ENCODE data around the gene GBF1. TPM values are rescaled to one million over a fixed set of nuclear protein-coding genes. Genes with fewer than 3 reads are reported as not detected.

Gene GBF1
- total and polyA plus RNA-seq, 2 of the 13 experiments (the other 11 are each of a cell fraction or from before 2014, with no cell fraction given) = 17.1 to 21.9 TPM

DNA sequence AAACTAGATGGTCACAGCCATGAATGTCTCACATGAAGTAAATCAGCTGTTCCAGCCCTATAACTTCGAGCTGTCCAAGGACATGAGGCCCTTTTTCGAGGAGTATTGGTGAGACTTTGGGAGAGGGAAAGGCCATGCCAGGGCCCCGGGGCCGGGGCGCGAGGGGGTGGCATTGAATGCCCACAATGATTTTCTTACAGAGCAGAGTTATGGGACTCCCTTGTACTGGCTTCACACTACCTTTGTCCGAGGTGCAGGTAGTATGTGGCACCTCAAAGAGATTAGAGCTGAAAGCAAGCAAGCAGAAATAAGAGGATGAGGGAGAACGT is 18.8 kb upstream of the GBF1 start (continued):
- TF ChIP-seq, protein P1, sequence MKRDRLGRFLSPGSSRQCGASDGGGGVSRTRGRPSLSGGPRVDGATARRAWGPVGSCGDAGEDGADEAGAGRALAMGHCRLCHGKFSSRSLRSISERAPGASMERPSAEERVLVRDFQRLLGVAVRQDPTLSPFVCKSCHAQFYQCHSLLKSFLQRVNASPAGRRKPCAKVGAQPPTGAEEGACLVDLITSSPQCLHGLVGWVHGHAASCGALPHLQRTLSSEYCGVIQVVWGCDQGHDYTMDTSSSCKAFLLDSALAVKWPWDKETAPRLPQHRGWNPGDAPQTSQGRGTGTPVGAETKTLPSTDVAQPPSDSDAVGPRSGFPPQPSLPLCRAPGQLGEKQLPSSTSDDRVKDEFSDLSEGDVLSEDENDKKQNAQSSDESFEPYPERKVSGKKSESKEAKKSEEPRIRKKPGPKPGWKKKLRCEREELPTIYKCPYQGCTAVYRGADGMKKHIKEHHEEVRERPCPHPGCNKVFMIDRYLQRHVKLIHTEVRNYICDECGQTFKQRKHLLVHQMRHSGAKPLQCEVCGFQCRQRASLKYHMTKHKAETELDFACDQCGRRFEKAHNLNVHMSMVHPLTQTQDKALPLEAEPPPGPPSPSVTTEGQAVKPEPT (CRISPR knock-in tag; IDR thresholded peaks at IDR 0.05; ENCODE audit: low read depth) = 0 out of 2 replicates have a peak, but pooled peaks have one; percentile 1
- no peak for TF ChIP-seq ZFAT (CRISPR knock-in tag; conservative IDR thresholded peaks at IDR 0.05)
- peak; percentile 11 for TF ChIP-seq ZNF883 (CRISPR knock-in tag; IDR thresholded peaks at IDR 0.05; ENCODE audit: not compliant biosample characterization)
- peak; percentile 8 for TF ChIP-seq SMYD3 (CRISPR knock-in tag; IDR thresholded peaks at IDR 0.05)
- TF ChIP-seq ZNF30 (CRISPR knock-in tag; IDR thresholded peaks at IDR 0.05) = 0 out of 2 replicates have a peak, but pooled peaks have one; percentile 2
- TF ChIP-seq, protein P2, sequence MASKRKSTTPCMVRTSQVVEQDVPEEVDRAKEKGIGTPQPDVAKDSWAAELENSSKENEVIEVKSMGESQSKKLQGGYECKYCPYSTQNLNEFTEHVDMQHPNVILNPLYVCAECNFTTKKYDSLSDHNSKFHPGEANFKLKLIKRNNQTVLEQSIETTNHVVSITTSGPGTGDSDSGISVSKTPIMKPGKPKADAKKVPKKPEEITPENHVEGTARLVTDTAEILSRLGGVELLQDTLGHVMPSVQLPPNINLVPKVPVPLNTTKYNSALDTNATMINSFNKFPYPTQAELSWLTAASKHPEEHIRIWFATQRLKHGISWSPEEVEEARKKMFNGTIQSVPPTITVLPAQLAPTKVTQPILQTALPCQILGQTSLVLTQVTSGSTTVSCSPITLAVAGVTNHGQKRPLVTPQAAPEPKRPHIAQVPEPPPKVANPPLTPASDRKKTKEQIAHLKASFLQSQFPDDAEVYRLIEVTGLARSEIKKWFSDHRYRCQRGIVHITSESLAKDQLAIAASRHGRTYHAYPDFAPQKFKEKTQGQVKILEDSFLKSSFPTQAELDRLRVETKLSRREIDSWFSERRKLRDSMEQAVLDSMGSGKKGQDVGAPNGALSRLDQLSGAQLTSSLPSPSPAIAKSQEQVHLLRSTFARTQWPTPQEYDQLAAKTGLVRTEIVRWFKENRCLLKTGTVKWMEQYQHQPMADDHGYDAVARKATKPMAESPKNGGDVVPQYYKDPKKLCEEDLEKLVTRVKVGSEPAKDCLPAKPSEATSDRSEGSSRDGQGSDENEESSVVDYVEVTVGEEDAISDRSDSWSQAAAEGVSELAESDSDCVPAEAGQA (IDR thresholded peaks at IDR 0.05; ENCODE audit: low read depth) = no peak
- TF ChIP-seq, protein P2 (CRISPR knock-in tag; IDR thresholded peaks at IDR 0.05; ENCODE audit: borderline replicate concordance) = no peak
- TF ChIP-seq HOXD1 (CRISPR knock-in tag; IDR thresholded peaks at IDR 0.05) = 0 out of 2 replicates have a peak, but pooled peaks have one; percentile 11
- TF ChIP-seq, protein P3, sequence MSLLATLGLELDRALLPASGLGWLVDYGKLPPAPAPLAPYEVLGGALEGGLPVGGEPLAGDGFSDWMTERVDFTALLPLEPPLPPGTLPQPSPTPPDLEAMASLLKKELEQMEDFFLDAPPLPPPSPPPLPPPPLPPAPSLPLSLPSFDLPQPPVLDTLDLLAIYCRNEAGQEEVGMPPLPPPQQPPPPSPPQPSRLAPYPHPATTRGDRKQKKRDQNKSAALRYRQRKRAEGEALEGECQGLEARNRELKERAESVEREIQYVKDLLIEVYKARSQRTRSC (CRISPR knock-in tag; IDR thresholded peaks at IDR 0.05; ENCODE audit: low read depth) = no peak
- TF ChIP-seq ZNF558 (CRISPR knock-in tag; IDR thresholded peaks at IDR 0.05; ENCODE audit: borderline replicate concordance) = 0 out of 2 replicates have a peak, but pooled peaks have one; percentile 1
- TF ChIP-seq ZNF546 (CRISPR knock-in tag; conservative IDR thresholded peaks at IDR 0.05) = peak; percentile 12; the same call in 1 of the 2 replicates
- no peak for TF ChIP-seq CEBPG (CRISPR knock-in tag; IDR thresholded peaks at IDR 0.05)
- peak; percentile 16; the same call in 1 of the 2 replicates for TF ChIP-seq ZFP82 (CRISPR knock-in tag; IDR thresholded peaks at IDR 0.05; ENCODE audit: borderline replicate concordance)
- TF ChIP-seq PRMT3 (CRISPR knock-in tag; IDR thresholded peaks at IDR 0.05; ENCODE audit: borderline replicate concordance, low read depth) = 0 out of 2 replicates have a peak, but pooled peaks have one; percentile 9
- no peak for TF ChIP-seq ZNF44 (CRISPR knock-in tag; IDR thresholded peaks at IDR 0.05)
- no peak for TF ChIP-seq BHLHE40 (IDR thresholded peaks at IDR 0.05; ENCODE audit: low read length)
- TF ChIP-seq YY1 (IDR thresholded peaks at IDR 0.05; ENCODE audit: insufficient read depth, insufficient replicate concordance, low read depth, low read length) = no peak
- TF ChIP-seq ZNF317 (CRISPR knock-in tag; IDR thresholded peaks at IDR 0.05) = no peak
